Measurements from ENCODE around the gene OCA2. TPM values are rescaled to one million over a fixed set of nuclear protein-coding genes. Genes with fewer than 3 reads are reported as not detected.

The OCA2 gene
- total RNA-seq, 1 experiment from 2014 or later = 0.13 TPM

DNA sequence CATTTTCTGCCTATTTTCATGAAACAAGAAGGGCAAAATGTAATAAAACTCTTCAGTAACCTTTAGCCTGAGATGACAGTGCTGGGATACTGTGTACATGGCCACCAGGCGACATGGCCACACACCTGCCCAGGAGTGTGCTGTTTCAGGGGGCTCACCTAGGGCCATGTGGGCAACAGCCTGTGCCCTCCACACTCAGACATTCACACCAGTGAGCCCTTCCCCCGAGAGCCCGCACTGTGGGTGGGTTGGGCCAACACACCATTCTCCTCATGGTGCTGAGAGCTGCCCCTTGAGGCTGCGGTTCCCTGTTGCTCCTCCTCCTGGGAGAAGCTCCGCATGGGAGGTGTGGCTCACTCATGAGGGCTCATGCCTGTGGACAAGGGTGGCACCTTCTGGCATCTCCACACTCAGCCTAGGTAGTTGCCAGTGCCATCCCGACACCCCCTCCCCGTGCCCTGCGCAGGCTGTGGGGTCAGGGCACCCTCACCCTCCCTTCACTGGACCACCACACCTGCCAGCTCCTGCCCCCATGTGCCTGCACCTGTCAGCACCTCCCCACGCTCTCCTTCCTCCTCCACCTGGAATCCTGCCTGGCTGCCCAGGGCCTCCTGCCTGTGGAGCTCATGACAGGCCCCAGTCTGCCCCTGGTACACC lies 19.7 kb downstream of the OCA2 start:
- Histone ChIP-seq H3K27me3 (ENCODE audit: control insufficient read depth, insufficient read depth, low read length) (no peaks in the 10 kb centered on the region), H3K4me1 (ENCODE audit: control insufficient read depth, insufficient read depth, low read length) (no peaks in the 10 kb centered on the region), H3K27ac (ENCODE audit: low read length) (no peak overlapping the region), H3K9me3 (ENCODE audit: control insufficient read depth, insufficient read depth, low read depth, low read length) (no peaks in the 10 kb centered on the region), H3K36me3 (ENCODE audit: control insufficient read depth, insufficient read depth, low read length) (no peaks in the 10 kb centered on the region), H3K4me3 (ENCODE audit: low read depth in 2 of 2, low read length in 2 of 2) (no peak overlapping the region)
- ChIA-PET CTCF (no interaction called here), POLR2A (no interaction called here)
- in situ Hi-C loops (cut with HindIII; ENCODE audit: low pct_unique_long_range_greater_than_20kb, low sequenced_read_pairs) (no loop called here), intact Hi-C loops (cut with micrococcal nuclease; ENCODE audit: unreplicated experiment) (no loop called here)
- BruUV-seq (replicated peaks) = no TSS peak
- ATAC-seq = no peak
- DNase-seq (ENCODE audit: low read depth, low spot score) = no peak
- TF ChIP-seq CTCF (IDR thresholded peaks at IDR 0.05) (no peak), SIN3A (IDR thresholded peaks at IDR 0.05; ENCODE audit: borderline replicate concordance, insufficient read depth, low read depth, low read length) (no peak)
- TF ChIP-seq, protein P1, sequence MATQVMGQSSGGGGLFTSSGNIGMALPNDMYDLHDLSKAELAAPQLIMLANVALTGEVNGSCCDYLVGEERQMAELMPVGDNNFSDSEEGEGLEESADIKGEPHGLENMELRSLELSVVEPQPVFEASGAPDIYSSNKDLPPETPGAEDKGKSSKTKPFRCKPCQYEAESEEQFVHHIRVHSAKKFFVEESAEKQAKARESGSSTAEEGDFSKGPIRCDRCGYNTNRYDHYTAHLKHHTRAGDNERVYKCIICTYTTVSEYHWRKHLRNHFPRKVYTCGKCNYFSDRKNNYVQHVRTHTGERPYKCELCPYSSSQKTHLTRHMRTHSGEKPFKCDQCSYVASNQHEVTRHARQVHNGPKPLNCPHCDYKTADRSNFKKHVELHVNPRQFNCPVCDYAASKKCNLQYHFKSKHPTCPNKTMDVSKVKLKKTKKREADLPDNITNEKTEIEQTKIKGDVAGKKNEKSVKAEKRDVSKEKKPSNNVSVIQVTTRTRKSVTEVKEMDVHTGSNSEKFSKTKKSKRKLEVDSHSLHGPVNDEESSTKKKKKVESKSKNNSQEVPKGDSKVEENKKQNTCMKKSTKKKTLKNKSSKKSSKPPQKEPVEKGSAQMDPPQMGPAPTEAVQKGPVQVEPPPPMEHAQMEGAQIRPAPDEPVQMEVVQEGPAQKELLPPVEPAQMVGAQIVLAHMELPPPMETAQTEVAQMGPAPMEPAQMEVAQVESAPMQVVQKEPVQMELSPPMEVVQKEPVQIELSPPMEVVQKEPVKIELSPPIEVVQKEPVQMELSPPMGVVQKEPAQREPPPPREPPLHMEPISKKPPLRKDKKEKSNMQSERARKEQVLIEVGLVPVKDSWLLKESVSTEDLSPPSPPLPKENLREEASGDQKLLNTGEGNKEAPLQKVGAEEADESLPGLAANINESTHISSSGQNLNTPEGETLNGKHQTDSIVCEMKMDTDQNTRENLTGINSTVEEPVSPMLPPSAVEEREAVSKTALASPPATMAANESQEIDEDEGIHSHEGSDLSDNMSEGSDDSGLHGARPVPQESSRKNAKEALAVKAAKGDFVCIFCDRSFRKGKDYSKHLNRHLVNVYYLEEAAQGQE (IDR thresholded peaks at IDR 0.05; ENCODE audit: insufficient read depth in 1 of 2, low read depth in 2 of 2, low read length in 1 of 2) = no peak

GRCh38 chr15:28078191-28078719 lies 20.9 kb downstream of the OCA2 start:
- BruUV-seq (replicated peaks) = no TSS peak
- CTCF ChIA-PET = no interaction called here
- intact Hi-C loops (cut with micrococcal nuclease; ENCODE audit: unreplicated experiment) = no loop called here

More at GRCh38 chr15:28078191-28078719, 20.9 kb downstream of the OCA2 start:
- POLR2A ChIA-PET = no interaction called here
- ATAC-seq = no peak
- no peak for DNase-seq (ENCODE audit: low read depth, low spot score)
- TF ChIP-seq POLR2AphosphoS5 (IDR thresholded peaks at IDR 0.05; ENCODE audit: low read depth, low read length) = no peak
- TF ChIP-seq, protein P1 (IDR thresholded peaks at IDR 0.05; ENCODE audit: insufficient read depth in 1 of 2, low read depth in 2 of 2, low read length in 1 of 2) = no peak
- TF ChIP-seq CTCF (IDR thresholded peaks at IDR 0.05) = no peak
- TF ChIP-seq SIN3A (IDR thresholded peaks at IDR 0.05; ENCODE audit: borderline replicate concordance, insufficient read depth, low read depth, low read length) = no peak
- TF ChIP-seq TCF7L2 (IDR thresholded peaks at IDR 0.05; ENCODE audit: low read depth, low read length) = no peak
- in situ Hi-C loops (cut with HindIII; ENCODE audit: low pct_unique_long_range_greater_than_20kb, low sequenced_read_pairs) = no loop called here
- Histone ChIP-seq H3K4me3 (ENCODE audit: low read depth in 2 of 2, low read length in 2 of 2) (no peak overlapping the region), H3K36me3 (ENCODE audit: control insufficient read depth, insufficient read depth, low read length) (no peaks in the 10 kb centered on the region), H3K9me3 (ENCODE audit: control insufficient read depth, insufficient read depth, low read depth, low read length) (no peaks in the 10 kb centered on the region), H3K4me1 (ENCODE audit: control insufficient read depth, insufficient read depth, low read length) (no peaks in the 10 kb centered on the region), H3K27ac (ENCODE audit: low read length) (no peak overlapping the region), H3K27me3 (ENCODE audit: control insufficient read depth, insufficient read depth, low read length) (no peaks in the 10 kb centered on the region)

Measured in Panc1 (cell line).